ENCODE results near the gene CENPF.

CENPF gene

GRCh38 chr1:214636436-214636835 lies 33.4 kb downstream of the CENPF start:
- no peaks in the 10 kb centered on the region for H3K9me3 ChIP-seq (ENCODE audit: control insufficient read depth, low read length)
- no peak overlapping the region for H3K9ac ChIP-seq (ENCODE audit: low read length)
- no peaks in the 10 kb centered on the region for H3K4me1 ChIP-seq (ENCODE audit: control insufficient read depth, insufficient read depth, low read length)
- H3K4me3 ChIP-seq (ENCODE audit: low read length), result no peak overlapping the region
- no peaks in the 10 kb centered on the region for H3K27me3 ChIP-seq (ENCODE audit: control insufficient read depth, insufficient read depth, low read length)
- H3K36me3 ChIP-seq (ENCODE audit: control insufficient read depth, insufficient read depth, low read length), result no peaks in the 10 kb centered on the region

- no peaks in the 10 kb centered on the region for H3K4me1 ChIP-seq (ENCODE audit: control insufficient read depth, insufficient read depth, low read length)
- no peak overlapping the region for H3K4me3 ChIP-seq (ENCODE audit: low read length)
- no peaks in the 10 kb centered on the region for H3K36me3 ChIP-seq (ENCODE audit: control insufficient read depth, insufficient read depth, low read length)
- H3K9me3 ChIP-seq (ENCODE audit: control insufficient read depth, low read length), result no peaks in the 10 kb centered on the region
- H3K27me3 ChIP-seq (ENCODE audit: control insufficient read depth, insufficient read depth, low read length), result no peaks in the 10 kb centered on the region
- no peak overlapping the region for H3K9ac ChIP-seq (ENCODE audit: low read length)
Observed at GRCh38 chr1:214637125-214637524, 34.1 kb downstream of the CENPF start.

DNA sequence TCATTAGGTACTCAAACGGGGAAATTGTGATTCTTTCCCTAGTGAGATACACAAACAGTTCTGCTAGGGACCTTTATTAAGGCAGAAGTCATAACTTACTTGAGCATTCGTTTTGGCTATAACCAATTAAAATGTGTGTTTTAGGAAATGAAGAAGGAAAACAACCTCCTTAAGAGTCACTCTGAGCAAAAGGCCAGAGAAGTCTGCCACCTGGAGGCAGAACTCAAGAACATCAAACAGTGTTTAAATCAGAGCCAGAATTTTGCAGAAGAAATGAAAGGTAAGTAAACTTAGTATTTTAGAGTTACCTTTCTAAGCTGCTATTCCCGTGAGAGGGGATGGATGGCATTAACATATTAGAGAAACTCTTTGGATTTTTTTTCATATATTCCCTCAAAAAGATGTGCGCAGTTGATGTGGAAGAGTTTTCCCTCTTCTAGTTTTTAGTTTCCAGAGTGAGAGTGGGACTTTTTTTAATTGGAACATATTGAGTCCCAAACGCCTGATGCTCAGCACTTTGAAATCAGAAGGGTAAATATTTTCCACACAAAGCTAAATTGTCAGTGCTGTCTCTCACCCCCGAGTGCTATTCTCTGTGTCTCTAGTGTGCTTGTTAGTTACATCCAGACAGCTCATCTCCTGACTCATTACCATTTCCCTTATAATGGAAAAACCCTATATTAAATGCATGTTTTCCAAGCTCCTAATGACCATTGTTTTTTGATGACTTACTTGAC lies 34.9 kb downstream of the CENPF start:
- H3K9me3 ChIP-seq (ENCODE audit: control insufficient read depth, low read length), result no peaks in the 10 kb centered on the region
- no peaks in the 10 kb centered on the region for H3K4me1 ChIP-seq (ENCODE audit: control insufficient read depth, insufficient read depth, low read length)
- no peaks in the 10 kb centered on the region for H3K36me3 ChIP-seq (ENCODE audit: control insufficient read depth, insufficient read depth, low read length)
- H3K9ac ChIP-seq (ENCODE audit: low read length), result no peak overlapping the region
- no peaks in the 10 kb centered on the region for H3K27me3 ChIP-seq (ENCODE audit: control insufficient read depth, insufficient read depth, low read length)
- H3K4me3 ChIP-seq (ENCODE audit: low read length), result no peak overlapping the region

- Histone ChIP-seq H3K9me3 (ENCODE audit: control insufficient read depth, low read length) (no peaks in the 10 kb centered on the region), H3K4me3 (ENCODE audit: low read length) (no peak overlapping the region), H3K27me3 (ENCODE audit: control insufficient read depth, insufficient read depth, low read length) (no peaks in the 10 kb centered on the region), H3K36me3 (ENCODE audit: control insufficient read depth, insufficient read depth, low read length) (no peaks in the 10 kb centered on the region), H3K9ac (ENCODE audit: low read length) (no peak overlapping the region), H3K4me1 (ENCODE audit: control insufficient read depth, insufficient read depth, low read length) (no peaks in the 10 kb centered on the region)
Observed at GRCh38 chr1:214638459-214638807, 35.4 kb downstream of the CENPF start.

DNA sequence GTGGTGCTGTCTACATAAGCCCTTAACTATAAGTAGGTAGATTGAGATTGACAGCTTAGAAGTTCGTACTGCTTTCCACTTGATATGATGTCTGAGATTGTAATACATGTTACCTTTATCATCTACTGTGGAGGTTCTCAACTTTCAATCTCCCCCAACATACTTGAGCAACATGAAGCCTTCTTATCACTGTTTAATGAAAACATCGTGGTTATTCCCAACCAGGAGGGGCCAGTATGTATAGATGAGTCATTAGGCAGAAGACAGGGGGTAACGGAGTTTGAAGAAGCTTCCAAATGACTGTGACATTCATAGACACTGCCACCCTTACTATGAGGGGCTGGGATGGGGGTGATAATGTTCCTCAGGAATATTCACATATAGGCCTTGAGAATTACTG lies 36.0 kb downstream of the CENPF start:
- Histone ChIP-seq H3K9me3 (ENCODE audit: control insufficient read depth, low read length) (no peaks in the 10 kb centered on the region), H3K4me3 (ENCODE audit: low read length) (no peak overlapping the region), H3K36me3 (ENCODE audit: control insufficient read depth, insufficient read depth, low read length) (no peaks in the 10 kb centered on the region), H3K4me1 (ENCODE audit: control insufficient read depth, insufficient read depth, low read length) (no peaks in the 10 kb centered on the region), H3K27me3 (ENCODE audit: control insufficient read depth, insufficient read depth, low read length) (no peaks in the 10 kb centered on the region), H3K9ac (ENCODE audit: low read length) (no peak overlapping the region)

- no peaks in the 10 kb centered on the region for H3K36me3 ChIP-seq (ENCODE audit: control insufficient read depth, insufficient read depth, low read length)
- no peaks in the 10 kb centered on the region for H3K4me1 ChIP-seq (ENCODE audit: control insufficient read depth, insufficient read depth, low read length)
- H3K9me3 ChIP-seq (ENCODE audit: control insufficient read depth, low read length), result no peaks in the 10 kb centered on the region
- H3K9ac ChIP-seq (ENCODE audit: low read length), result no peak overlapping the region
- H3K27me3 ChIP-seq (ENCODE audit: control insufficient read depth, insufficient read depth, low read length), result no peaks in the 10 kb centered on the region
- H3K4me3 ChIP-seq (ENCODE audit: low read length), result no peak overlapping the region
Observed at GRCh38 chr1:214640431-214641213, 37.6 kb downstream of the CENPF start.

GRCh38 chr1:214641214-214641895 lies 38.4 kb downstream of the CENPF start:
- Histone ChIP-seq H3K4me1 (ENCODE audit: control insufficient read depth, insufficient read depth, low read length) (no peaks in the 10 kb centered on the region), H3K4me3 (ENCODE audit: low read length) (no peak overlapping the region), H3K9ac (ENCODE audit: low read length) (no peak overlapping the region)

DNA sequence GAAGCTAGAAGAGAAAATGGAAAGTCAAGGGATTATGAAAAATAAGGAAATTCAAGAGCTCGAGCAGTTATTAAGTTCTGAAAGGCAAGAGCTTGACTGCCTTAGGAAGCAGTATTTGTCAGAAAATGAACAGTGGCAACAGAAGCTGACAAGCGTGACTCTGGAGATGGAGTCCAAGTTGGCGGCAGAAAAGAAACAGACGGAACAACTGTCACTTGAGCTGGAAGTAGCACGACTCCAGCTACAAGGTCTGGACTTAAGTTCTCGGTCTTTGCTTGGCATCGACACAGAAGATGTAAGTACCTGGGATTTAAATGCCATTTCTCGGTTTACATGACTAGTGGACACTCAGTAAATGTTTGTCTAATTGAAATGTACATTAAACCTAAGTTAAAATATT lies 40.0 kb downstream of the CENPF start:
- Histone ChIP-seq H3K4me3 (ENCODE audit: low read length) (no peak overlapping the region), H3K27me3 (ENCODE audit: control insufficient read depth, insufficient read depth, low read length) (no peaks in the 10 kb centered on the region), H3K36me3 (ENCODE audit: control insufficient read depth, insufficient read depth, low read length) (no peaks in the 10 kb centered on the region), H3K9ac (ENCODE audit: low read length) (no peak overlapping the region), H3K9me3 (ENCODE audit: control insufficient read depth, low read length) (no peaks in the 10 kb centered on the region), H3K4me1 (ENCODE audit: control insufficient read depth, insufficient read depth, low read length) (no peaks in the 10 kb centered on the region)

More at GRCh38 chr1:214641214-214641895, 38.4 kb downstream of the CENPF start:
- H3K27me3 ChIP-seq (ENCODE audit: control insufficient read depth, insufficient read depth, low read length), result no peaks in the 10 kb centered on the region
- no peaks in the 10 kb centered on the region for H3K36me3 ChIP-seq (ENCODE audit: control insufficient read depth, insufficient read depth, low read length)
- no peaks in the 10 kb centered on the region for H3K9me3 ChIP-seq (ENCODE audit: control insufficient read depth, low read length)

GRCh38 chr1:214645712-214646111 lies 42.7 kb downstream of the CENPF start:
- H3K36me3 ChIP-seq (ENCODE audit: control insufficient read depth, insufficient read depth, low read length), result no peaks in the 10 kb centered on the region
- no peaks in the 10 kb centered on the region for H3K9me3 ChIP-seq (ENCODE audit: control insufficient read depth, low read length)
- no peaks in the 10 kb centered on the region for H3K27me3 ChIP-seq (ENCODE audit: control insufficient read depth, insufficient read depth, low read length)
- no peaks in the 10 kb centered on the region for H3K4me1 ChIP-seq (ENCODE audit: control insufficient read depth, insufficient read depth, low read length)
- H3K4me3 ChIP-seq (ENCODE audit: low read length), result no peak overlapping the region
- H3K9ac ChIP-seq (ENCODE audit: low read length), result no peak overlapping the region

- no peak overlapping the region for H3K9ac ChIP-seq (ENCODE audit: low read length)
Observed at GRCh38 chr1:214648801-214649200, 45.8 kb downstream of the CENPF start.

GRCh38 chr1:214649607-214650006 lies 46.6 kb downstream of the CENPF start:
- H3K4me1 ChIP-seq (ENCODE audit: control insufficient read depth, insufficient read depth, low read length), result no peaks in the 10 kb centered on the region
- no peaks in the 10 kb centered on the region for H3K36me3 ChIP-seq (ENCODE audit: control insufficient read depth, insufficient read depth, low read length)
- no peak overlapping the region for H3K4me3 ChIP-seq (ENCODE audit: low read length)
- H3K27me3 ChIP-seq (ENCODE audit: control insufficient read depth, insufficient read depth, low read length), result no peaks in the 10 kb centered on the region
- H3K9ac ChIP-seq (ENCODE audit: low read length), result no peak overlapping the region
- H3K9me3 ChIP-seq (ENCODE audit: control insufficient read depth, low read length), result no peaks in the 10 kb centered on the region

More at GRCh38 chr1:214648801-214649200, 45.8 kb downstream of the CENPF start:
- Histone ChIP-seq H3K36me3 (ENCODE audit: control insufficient read depth, insufficient read depth, low read length) (no peaks in the 10 kb centered on the region), H3K4me1 (ENCODE audit: control insufficient read depth, insufficient read depth, low read length) (no peaks in the 10 kb centered on the region), H3K9me3 (ENCODE audit: control insufficient read depth, low read length) (no peaks in the 10 kb centered on the region), H3K4me3 (ENCODE audit: low read length) (no peak overlapping the region), H3K27me3 (ENCODE audit: control insufficient read depth, insufficient read depth, low read length) (no peaks in the 10 kb centered on the region)

- Histone ChIP-seq H3K36me3 (ENCODE audit: control insufficient read depth, insufficient read depth, low read length) (no peaks in the 10 kb centered on the region), H3K4me3 (ENCODE audit: low read length) (no peak overlapping the region), H3K4me1 (ENCODE audit: control insufficient read depth, insufficient read depth, low read length) (no peaks in the 10 kb centered on the region), H3K27me3 (ENCODE audit: control insufficient read depth, insufficient read depth, low read length) (no peaks in the 10 kb centered on the region), H3K9ac (ENCODE audit: low read length) (no peak overlapping the region), H3K9me3 (ENCODE audit: control insufficient read depth, low read length) (no peaks in the 10 kb centered on the region)
Observed at GRCh38 chr1:214650664-214651063, 47.7 kb downstream of the CENPF start.

Measured in mucosa of stomach (tissue), 1 donor.